Mucosa of stomach (tissue), 1 donor: ENCODE measurements around the gene CD2AP.

Experiments used
- H3K27me3 ChIP-seq: one replicate; pipeline ENCODE4 v1.7.0; 2013; ENCODE audit warnings: mild to moderate bottlenecking, low read length; ENCODE audit not compliant: control insufficient read depth, insufficient read depth
- H3K36me3 ChIP-seq: one replicate; pipeline ENCODE4 v1.7.0; 2013; ENCODE audit warnings: low read length; ENCODE audit not compliant: control insufficient read depth, insufficient read depth
- H3K4me1 ChIP-seq: one replicate; pipeline ENCODE4 v1.7.0; 2013; ENCODE audit warnings: mild to moderate bottlenecking, low read length; ENCODE audit not compliant: control insufficient read depth, insufficient read depth
- H3K4me3 ChIP-seq: one replicate; pipeline ENCODE4 v1.7.0; 2013; ENCODE audit warnings: low read length
- H3K9ac ChIP-seq: one replicate; pipeline ENCODE4 v1.7.0; 2013; ENCODE audit warnings: mild to moderate bottlenecking, low read length, moderate library complexity
- H3K9me3 ChIP-seq: one replicate; pipeline ENCODE4 v1.7.0; 2013; ENCODE audit warnings: mild to moderate bottlenecking, low read length, moderate library complexity; ENCODE audit not compliant: control insufficient read depth
- donor health status: Pancreatic carcinoma.

The CD2AP gene

GRCh38 chr6:47593979-47594378 lies 116.4 kb downstream of the CD2AP start:
- Histone ChIP-seq H3K9me3 (no peaks in the 10 kb centered on the region), H3K4me3 (no peak overlapping the region), H3K4me1 (no peaks in the 10 kb centered on the region), H3K27me3 (no peaks in the 10 kb centered on the region), H3K9ac (no peak overlapping the region), H3K36me3 (peaks cover 12% of the 10 kb centered on the region)

GRCh38 chr6:47595785-47596184 lies 118.2 kb downstream of the CD2AP start:
- H3K9me3 ChIP-seq = no peaks in the 10 kb centered on the region
- H3K4me1 ChIP-seq = no peaks in the 10 kb centered on the region
- peaks cover 12% of the 10 kb centered on the region for H3K36me3 ChIP-seq
- H3K4me3 ChIP-seq = no peak overlapping the region
- H3K27me3 ChIP-seq = no peaks in the 10 kb centered on the region
- H3K9ac ChIP-seq = no peak overlapping the region

GRCh38 chr6:47598367-47598766 lies 120.8 kb downstream of the CD2AP start:
- Histone ChIP-seq H3K9me3 (no peaks in the 10 kb centered on the region), H3K36me3 (peaks cover 12% of the 10 kb centered on the region), H3K9ac (no peak overlapping the region), H3K4me3 (no peak overlapping the region), H3K4me1 (no peaks in the 10 kb centered on the region), H3K27me3 (no peaks in the 10 kb centered on the region)

- Histone ChIP-seq H3K4me1 (peaks cover 3% of the 10 kb centered on the region), H3K9ac (no peak overlapping the region), H3K4me3 (no peak overlapping the region), H3K27me3 (no peaks in the 10 kb centered on the region), H3K36me3 (peaks cover 12% of the 10 kb centered on the region), H3K9me3 (no peaks in the 10 kb centered on the region)
Measured at GRCh38 chr6:47599512-47599911, 121.9 kb downstream of the CD2AP start.

- no peaks in the 10 kb centered on the region for H3K9me3 ChIP-seq
- H3K9ac ChIP-seq = no peak overlapping the region
- H3K27me3 ChIP-seq = no peaks in the 10 kb centered on the region
- H3K4me1 ChIP-seq = peaks cover 8% of the 10 kb centered on the region
- H3K4me3 ChIP-seq = no peak overlapping the region
- H3K36me3 ChIP-seq = no peaks in the 10 kb centered on the region
Measured at GRCh38 chr6:47603227-47603626, 125.6 kb downstream of the CD2AP start.

- Histone ChIP-seq H3K36me3 (no peaks in the 10 kb centered on the region), H3K27me3 (no peaks in the 10 kb centered on the region), H3K4me3 (no peak overlapping the region), H3K9ac (no peak overlapping the region), H3K9me3 (no peaks in the 10 kb centered on the region), H3K4me1 (peaks cover 8% of the 10 kb centered on the region)
Measured at GRCh38 chr6:47603995-47604394, 126.4 kb downstream of the CD2AP start.

- Histone ChIP-seq H3K36me3 (no peaks in the 10 kb centered on the region), H3K27me3 (no peaks in the 10 kb centered on the region), H3K4me3 (no peak overlapping the region), H3K4me1 (no peaks in the 10 kb centered on the region), H3K9ac (no peak overlapping the region), H3K9me3 (no peaks in the 10 kb centered on the region)
Measured at GRCh38 chr6:47621838-47622449, 144.4 kb downstream of the CD2AP start.

- Histone ChIP-seq H3K4me3 (no peak overlapping the region), H3K9ac (no peak overlapping the region), H3K9me3 (no peaks in the 10 kb centered on the region), H3K4me1 (peaks cover 14% of the 10 kb centered on the region), H3K36me3 (no peaks in the 10 kb centered on the region), H3K27me3 (no peaks in the 10 kb centered on the region)
Measured at GRCh38 chr6:47626782-47627181, 149.2 kb downstream of the CD2AP start.

GRCh38 chr6:47628448-47629272 lies 151.1 kb downstream of the CD2AP start:
- H3K9ac ChIP-seq = no peak overlapping the region
- no peak overlapping the region for H3K4me3 ChIP-seq
- H3K36me3 ChIP-seq = no peaks in the 10 kb centered on the region
- no peaks in the 10 kb centered on the region for H3K9me3 ChIP-seq
- H3K27me3 ChIP-seq = no peaks in the 10 kb centered on the region
- H3K4me1 ChIP-seq = peaks cover 16% of the 10 kb centered on the region

GRCh38 chr6:47629954-47630353 lies 152.4 kb downstream of the CD2AP start:
- H3K4me1 ChIP-seq = peaks cover 28% of the 10 kb centered on the region
- no peak overlapping the region for H3K4me3 ChIP-seq
- no peaks in the 10 kb centered on the region for H3K9me3 ChIP-seq
- H3K27me3 ChIP-seq = no peaks in the 10 kb centered on the region
- no peaks in the 10 kb centered on the region for H3K36me3 ChIP-seq
- no peak overlapping the region for H3K9ac ChIP-seq

- H3K4me3 ChIP-seq = no peak overlapping the region
- no peaks in the 10 kb centered on the region for H3K36me3 ChIP-seq
- H3K4me1 ChIP-seq = peaks cover 28% of the 10 kb centered on the region
- no peak overlapping the region for H3K9ac ChIP-seq
- H3K9me3 ChIP-seq = no peaks in the 10 kb centered on the region
- no peaks in the 10 kb centered on the region for H3K27me3 ChIP-seq
Measured at GRCh38 chr6:47630587-47630986, 153.0 kb downstream of the CD2AP start.

- Histone ChIP-seq H3K4me3 (no peak overlapping the region), H3K9ac (no peak overlapping the region)
Measured at GRCh38 chr6:47631269-47631772, 153.7 kb downstream of the CD2AP start.

More at GRCh38 chr6:47631269-47631772, 153.7 kb downstream of the CD2AP start:
- peaks cover 28% of the 10 kb centered on the region for H3K4me1 ChIP-seq
- no peaks in the 10 kb centered on the region for H3K9me3 ChIP-seq
- H3K36me3 ChIP-seq = no peaks in the 10 kb centered on the region
- no peaks in the 10 kb centered on the region for H3K27me3 ChIP-seq
